ENCODE data around the gene BMP7. TPM values are rescaled to one million over a fixed set of nuclear protein-coding genes. Genes with fewer than 3 reads are reported as not detected.
A peak's percentile ranks its signal among the peaks of the same experiment; 100 is the strongest.

The BMP7 gene
- total and polyA plus RNA-seq, 10 donors, result 0.26 to 1.5 (median 0.75) TPM; not detected in 1

DNA sequence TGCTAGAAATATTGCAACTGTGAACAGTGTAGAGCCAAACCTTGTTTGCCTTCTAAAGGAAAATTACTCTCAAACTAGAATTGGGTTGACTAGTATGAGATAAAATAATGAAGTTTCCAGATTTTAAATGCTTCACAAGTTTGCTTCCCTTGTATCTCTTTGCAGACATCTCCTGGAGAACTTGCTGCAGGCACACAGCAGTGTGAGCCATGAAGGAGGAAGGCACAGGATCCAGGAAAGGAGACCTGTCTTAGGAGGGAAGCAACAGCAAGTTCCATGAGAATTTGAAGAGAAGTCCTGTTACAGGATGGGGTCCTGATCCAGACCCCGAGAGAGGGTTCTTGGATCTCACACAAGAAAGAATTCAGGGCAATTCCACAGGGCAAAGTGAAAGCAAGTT lies 115.9 kb downstream of the BMP7 start:
- 61 to 74% (median 67%) methylated on average over 1 of the region's 1 CpG for WGBS, 5 donors
- intact Hi-C loops (cut with DNase I; ENCODE audit: low total_unique reads), result no loop called here
- H3K4me1 ChIP-seq, result no peaks in the 10 kb centered on the region
- TF ChIP-seq, protein P1, sequence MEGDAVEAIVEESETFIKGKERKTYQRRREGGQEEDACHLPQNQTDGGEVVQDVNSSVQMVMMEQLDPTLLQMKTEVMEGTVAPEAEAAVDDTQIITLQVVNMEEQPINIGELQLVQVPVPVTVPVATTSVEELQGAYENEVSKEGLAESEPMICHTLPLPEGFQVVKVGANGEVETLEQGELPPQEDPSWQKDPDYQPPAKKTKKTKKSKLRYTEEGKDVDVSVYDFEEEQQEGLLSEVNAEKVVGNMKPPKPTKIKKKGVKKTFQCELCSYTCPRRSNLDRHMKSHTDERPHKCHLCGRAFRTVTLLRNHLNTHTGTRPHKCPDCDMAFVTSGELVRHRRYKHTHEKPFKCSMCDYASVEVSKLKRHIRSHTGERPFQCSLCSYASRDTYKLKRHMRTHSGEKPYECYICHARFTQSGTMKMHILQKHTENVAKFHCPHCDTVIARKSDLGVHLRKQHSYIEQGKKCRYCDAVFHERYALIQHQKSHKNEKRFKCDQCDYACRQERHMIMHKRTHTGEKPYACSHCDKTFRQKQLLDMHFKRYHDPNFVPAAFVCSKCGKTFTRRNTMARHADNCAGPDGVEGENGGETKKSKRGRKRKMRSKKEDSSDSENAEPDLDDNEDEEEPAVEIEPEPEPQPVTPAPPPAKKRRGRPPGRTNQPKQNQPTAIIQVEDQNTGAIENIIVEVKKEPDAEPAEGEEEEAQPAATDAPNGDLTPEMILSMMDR (IDR thresholded peaks at IDR 0.05 in 8 of 11, conservative IDR thresholded peaks at IDR 0.05 in 3 of 11), result no peak
- no peak for TF ChIP-seq POLR2AphosphoS5 (IDR thresholded peaks at IDR 0.05)
- peaks cover 0 to 10% (median 0%) of the 10 kb centered on the region in 8 donors for H3K9me3 ChIP-seq
- no peak overlapping the region for H3K27ac ChIP-seq
- peaks cover 0 to 10% (median 3%) of the 10 kb centered on the region in 7 donors for H3K27me3 ChIP-seq (replicated peaks in 1 of 7)
- DNase-seq, result no peak
- no peaks in the 10 kb centered on the region for H3K36me3 ChIP-seq
- H3K4me3 ChIP-seq, result no peak overlapping the region

GRCh38 chr20:57148263-57148662 lies 118.2 kb downstream of the BMP7 start:
- H3K4me3 ChIP-seq, result no peak overlapping the region
- DNase-seq, result peak; percentile 7
- H3K4me1 ChIP-seq, result no peaks in the 10 kb centered on the region
- no peak overlapping the region for H3K27ac ChIP-seq
- peaks cover 0 to 10% (median 0%) of the 10 kb centered on the region in 8 donors for H3K9me3 ChIP-seq
- TF ChIP-seq, protein P1 (IDR thresholded peaks at IDR 0.05 in 8 of 11, conservative IDR thresholded peaks at IDR 0.05 in 3 of 11), result no peak
- TF ChIP-seq POLR2A (IDR thresholded peaks at IDR 0.05) (no peak), POLR2AphosphoS5 (IDR thresholded peaks at IDR 0.05) (no peak)
- peaks cover 0 to 13% (median 3%) of the 10 kb centered on the region in 7 donors for H3K27me3 ChIP-seq (replicated peaks in 1 of 7)
- 45 to 57% (median 54%) methylated on average over 12 to 13 of the region's 13 CpGs for WGBS, 5 donors
- intact Hi-C loops (cut with DNase I; ENCODE audit: low total_unique reads), result no loop called here
- H3K36me3 ChIP-seq, result no peaks in the 10 kb centered on the region

DNA sequence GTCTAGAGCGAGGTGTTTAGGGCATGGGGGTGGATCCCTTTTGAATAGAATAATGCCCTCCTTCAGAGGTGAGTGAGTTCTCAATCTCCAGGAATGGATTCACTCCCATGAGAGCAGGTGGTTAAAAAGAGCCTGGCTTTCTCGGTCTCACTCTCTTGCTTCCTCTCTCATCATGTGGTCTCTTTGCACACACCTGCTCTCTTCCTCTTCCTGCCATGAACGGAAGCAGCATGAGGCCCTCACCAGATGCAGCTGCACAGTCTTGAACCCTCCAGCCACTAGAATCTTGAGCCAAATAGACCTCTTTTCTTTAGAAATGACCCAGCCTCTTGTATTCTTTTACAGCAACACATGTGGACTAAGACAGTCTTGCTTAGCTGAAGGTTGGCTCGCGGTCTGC lies 119.3 kb downstream of the BMP7 start:
- WGBS, 5 donors, result 67 to 73% (median 68%) methylated on average over 5 of the region's 5 CpGs
- intact Hi-C loops (cut with DNase I; ENCODE audit: low total_unique reads), result no loop called here
- no peak for DNase-seq
- H3K9me3 ChIP-seq, result peaks cover 0 to 10% (median 0%) of the 10 kb centered on the region in 8 donors
- no peaks in the 10 kb centered on the region for H3K36me3 ChIP-seq
- H3K27ac ChIP-seq, result no peak overlapping the region
- no peaks in the 10 kb centered on the region for H3K4me1 ChIP-seq
- TF ChIP-seq POLR2A (IDR thresholded peaks at IDR 0.05) (no peak), POLR2AphosphoS5 (IDR thresholded peaks at IDR 0.05) (no peak)
- H3K4me3 ChIP-seq, result no peak overlapping the region
- peaks cover 0 to 23% (median 3%) of the 10 kb centered on the region in 7 donors for H3K27me3 ChIP-seq (replicated peaks in 1 of 7)

- Histone ChIP-seq H3K9me3 (peaks cover 0 to 4% (median 0%) of the 10 kb centered on the region in 8 donors), H3K36me3 (no peaks in the 10 kb centered on the region), H3K27ac (no peak overlapping the region), H3K4me1 (no peaks in the 10 kb centered on the region), H3K4me3 (no peak overlapping the region), H3K27me3 (replicated peaks in 1 of 7) (peaks cover 0 to 30% (median 3%) of the 10 kb centered on the region in 7 donors)
- 91 to 97% (median 93%) methylated on average over 2 of the region's 2 CpGs for WGBS, 5 donors
- TF ChIP-seq, protein P1 (IDR thresholded peaks at IDR 0.05 in 8 of 11, conservative IDR thresholded peaks at IDR 0.05 in 3 of 11), result no peak
- TF ChIP-seq POLR2AphosphoS5 (IDR thresholded peaks at IDR 0.05) (no peak), POLR2A (IDR thresholded peaks at IDR 0.05) (no peak)
- intact Hi-C loops (cut with DNase I; ENCODE audit: low total_unique reads), result no loop called here
- DNase-seq, result no peak
Observed at GRCh38 chr20:57146155-57146554, 120.3 kb downstream of the BMP7 start.

All from spleen (tissue), 11 donors.